ENCODE measurements around the gene GM2A.

GM2A gene

GRCh38 chr5:151293624-151294023 lies 40.6 kb downstream of the GM2A start:
- H2BK12ac ChIP-seq (ENCODE audit: low read length): no peak overlapping the region
- no peak overlapping the region for H3K4me2 ChIP-seq (ENCODE audit: insufficient read depth, low read length, poor library complexity, severe bottlenecking)
- H3K14ac ChIP-seq (ENCODE audit: low read length): no peak overlapping the region
- peaks cover 0 to 2% of the 10 kb centered on the region in 2 donors for H3K4me1 ChIP-seq (ENCODE audit: control insufficient read depth in 2 of 2, insufficient read depth in 1 of 2, low read depth in 1 of 2, low read length in 2 of 2)
- H4K91ac ChIP-seq (ENCODE audit: low read depth, low read length, poor library complexity): no peak overlapping the region
- no peaks in the 10 kb centered on the region for H3K27me3 ChIP-seq (ENCODE audit: control insufficient read depth in 3 of 3, insufficient read depth in 3 of 3, low read depth in 1 of 3, low read length in 3 of 3)
- no peak overlapping the region for H2AK5ac ChIP-seq (ENCODE audit: low read depth, low read length)
- no peak overlapping the region for H3K23ac ChIP-seq (ENCODE audit: low read depth, low read length, poor library complexity)
- no peak overlapping the region for H4K8ac ChIP-seq (ENCODE audit: low read depth, low read length)
- H3K18ac ChIP-seq (ENCODE audit: low read length): no peak overlapping the region
- no peak overlapping the region for H2BK120ac ChIP-seq (ENCODE audit: low read depth, low read length)
- no peaks in the 10 kb centered on the region for H3K9me3 ChIP-seq (replicated peaks in 1 of 2; ENCODE audit: control insufficient read depth in 2 of 2, insufficient read depth in 1 of 2, low read depth in 1 of 2, low read length in 2 of 2)
- no peak for DNase-seq (ENCODE audit: low spot score)
- H3K36me3 ChIP-seq (replicated peaks in 1 of 2; ENCODE audit: control insufficient read depth in 2 of 2, insufficient read depth in 2 of 2, low read length in 2 of 2): no peaks in the 10 kb centered on the region
- no CpG with 5 or more reads among the region's 4 CpGs for WGBS, 2 donors (ENCODE audit: extremely low coverage in 2 of 2, insufficient read length in 2 of 2, insufficient replicate concordance in 1 of 2)
- H2BK15ac ChIP-seq (ENCODE audit: low read length): no peak overlapping the region
- H2AFZ ChIP-seq (ENCODE audit: low read length): no peak overlapping the region
- no peak overlapping the region for H3K4ac ChIP-seq (ENCODE audit: low read length)
- no peaks in the 10 kb centered on the region for H3K79me1 ChIP-seq (ENCODE audit: low read depth, low read length)
- no peak overlapping the region for H3K4me3 ChIP-seq (ENCODE audit: low read length in 2 of 2)
- no peak overlapping the region for H3K9ac ChIP-seq (ENCODE audit: low read depth, low read length, poor library complexity)
- no peak overlapping the region for H3K27ac ChIP-seq (replicated peaks; ENCODE audit: low read length)
- no peak overlapping the region for H2BK5ac ChIP-seq (ENCODE audit: low read length)

DNA sequence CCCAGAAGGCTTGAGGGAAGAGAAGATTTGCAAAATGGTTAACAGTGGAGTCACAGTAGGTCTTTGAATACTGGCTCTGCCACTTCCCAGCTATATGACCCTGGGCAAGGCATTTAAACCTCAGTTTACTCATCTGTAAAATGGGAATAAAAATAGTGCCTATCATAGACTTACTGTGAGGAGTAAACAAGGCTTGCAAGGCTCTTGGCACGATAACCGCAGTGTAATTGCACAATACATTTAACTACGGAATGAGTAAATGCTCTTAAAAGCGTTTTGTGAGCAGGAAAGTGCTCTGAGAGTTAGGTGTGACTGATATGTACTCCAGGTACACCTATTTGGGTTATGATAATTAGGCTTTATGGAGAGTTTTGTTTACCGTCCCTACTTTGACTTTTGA lies 42.2 kb downstream of the GM2A start:
- no CpG with 5 or more reads among the region's 5 CpGs for WGBS, 2 donors (ENCODE audit: extremely low coverage in 2 of 2, insufficient read length in 2 of 2, insufficient replicate concordance in 1 of 2)
- H2AFZ ChIP-seq (ENCODE audit: low read length): no peak overlapping the region
- no peak overlapping the region for H4K91ac ChIP-seq (ENCODE audit: low read depth, low read length, poor library complexity)
- no peak overlapping the region for H3K14ac ChIP-seq (ENCODE audit: low read length)
- no peaks in the 10 kb centered on the region for H3K79me1 ChIP-seq (ENCODE audit: low read depth, low read length)
- H3K9ac ChIP-seq (ENCODE audit: low read depth, low read length, poor library complexity): no peak overlapping the region
- H3K4me2 ChIP-seq (ENCODE audit: insufficient read depth, low read length, poor library complexity, severe bottlenecking): no peak overlapping the region
- no peaks in the 10 kb centered on the region for H3K9me3 ChIP-seq (replicated peaks in 1 of 2; ENCODE audit: control insufficient read depth in 2 of 2, insufficient read depth in 1 of 2, low read depth in 1 of 2, low read length in 2 of 2)
- no peak overlapping the region for H3K4me3 ChIP-seq (ENCODE audit: low read length in 2 of 2)
- H3K27ac ChIP-seq (replicated peaks; ENCODE audit: low read length): no peak overlapping the region
- no peak for DNase-seq (ENCODE audit: low spot score)
- no peak overlapping the region for H2BK15ac ChIP-seq (ENCODE audit: low read length)
- H3K36me3 ChIP-seq (replicated peaks in 1 of 2; ENCODE audit: control insufficient read depth in 2 of 2, insufficient read depth in 2 of 2, low read length in 2 of 2): no peaks in the 10 kb centered on the region
- no peak overlapping the region for H4K8ac ChIP-seq (ENCODE audit: low read depth, low read length)
- H3K23ac ChIP-seq (ENCODE audit: low read depth, low read length, poor library complexity): no peak overlapping the region
- no peak overlapping the region for H3K18ac ChIP-seq (ENCODE audit: low read length)
- H2BK120ac ChIP-seq (ENCODE audit: low read depth, low read length): no peak overlapping the region
- H2AK5ac ChIP-seq (ENCODE audit: low read depth, low read length): no peak overlapping the region
- no peak overlapping the region for H3K4ac ChIP-seq (ENCODE audit: low read length)
- H2BK5ac ChIP-seq (ENCODE audit: low read length): no peak overlapping the region
- H3K4me1 ChIP-seq (ENCODE audit: control insufficient read depth in 2 of 2, insufficient read depth in 1 of 2, low read depth in 1 of 2, low read length in 2 of 2): peaks cover 0 to 2% of the 10 kb centered on the region in 2 donors
- no peak overlapping the region for H2BK12ac ChIP-seq (ENCODE audit: low read length)
- H3K27me3 ChIP-seq (ENCODE audit: control insufficient read depth in 3 of 3, insufficient read depth in 3 of 3, low read depth in 1 of 3, low read length in 3 of 3): no peaks in the 10 kb centered on the region

GRCh38 chr5:151295791-151296477 lies 42.9 kb downstream of the GM2A start:
- Histone ChIP-seq H3K4ac (ENCODE audit: low read length) (no peak overlapping the region), H3K4me2 (ENCODE audit: insufficient read depth, low read length, poor library complexity, severe bottlenecking) (no peak overlapping the region), H3K18ac (ENCODE audit: low read length) (no peak overlapping the region), H3K27ac (replicated peaks; ENCODE audit: low read length) (no peak overlapping the region), H2BK120ac (ENCODE audit: low read depth, low read length) (no peak overlapping the region), H2BK15ac (ENCODE audit: low read length) (no peak overlapping the region), H3K9me3 (replicated peaks in 1 of 2; ENCODE audit: control insufficient read depth in 2 of 2, insufficient read depth in 1 of 2, low read depth in 1 of 2, low read length in 2 of 2) (no peaks in the 10 kb centered on the region), H3K14ac (ENCODE audit: low read length) (no peak overlapping the region), H2BK5ac (ENCODE audit: low read length) (no peak overlapping the region), H2BK12ac (ENCODE audit: low read length) (no peak overlapping the region), H3K9ac (ENCODE audit: low read depth, low read length, poor library complexity) (no peak overlapping the region), H4K8ac (ENCODE audit: low read depth, low read length) (no peak overlapping the region), H2AFZ (ENCODE audit: low read length) (no peak overlapping the region), H3K4me3 (ENCODE audit: low read length in 2 of 2) (no peak overlapping the region), H4K91ac (ENCODE audit: low read depth, low read length, poor library complexity) (no peak overlapping the region), H3K36me3 (replicated peaks in 1 of 2; ENCODE audit: control insufficient read depth in 2 of 2, insufficient read depth in 2 of 2, low read length in 2 of 2) (no peaks in the 10 kb centered on the region), H3K79me1 (ENCODE audit: low read depth, low read length) (no peaks in the 10 kb centered on the region), H3K27me3 (ENCODE audit: control insufficient read depth in 3 of 3, insufficient read depth in 3 of 3, low read depth in 1 of 3, low read length in 3 of 3) (no peaks in the 10 kb centered on the region), H2AK5ac (ENCODE audit: low read depth, low read length) (no peak overlapping the region), H3K23ac (ENCODE audit: low read depth, low read length, poor library complexity) (no peak overlapping the region), H3K4me1 (ENCODE audit: control insufficient read depth in 2 of 2, insufficient read depth in 1 of 2, low read depth in 1 of 2, low read length in 2 of 2) (peaks cover 0 to 2% of the 10 kb centered on the region in 2 donors)
- DNase-seq (ENCODE audit: low spot score): no peak
- no CpG with 5 or more reads among the region's 7 CpGs for WGBS, 2 donors (ENCODE audit: extremely low coverage in 2 of 2, insufficient read length in 2 of 2, insufficient replicate concordance in 1 of 2)

- no CpG with 5 or more reads among the region's 1 CpG for WGBS, 2 donors (ENCODE audit: extremely low coverage in 2 of 2, insufficient read length in 2 of 2, insufficient replicate concordance in 1 of 2)
- H2AFZ ChIP-seq (ENCODE audit: low read length): no peak overlapping the region
- no peaks in the 10 kb centered on the region for H3K27me3 ChIP-seq (ENCODE audit: control insufficient read depth in 3 of 3, insufficient read depth in 3 of 3, low read depth in 1 of 3, low read length in 3 of 3)
- no peak overlapping the region for H2BK15ac ChIP-seq (ENCODE audit: low read length)
- H3K9ac ChIP-seq (ENCODE audit: low read depth, low read length, poor library complexity): no peak overlapping the region
- H3K36me3 ChIP-seq (replicated peaks in 1 of 2; ENCODE audit: control insufficient read depth in 2 of 2, insufficient read depth in 2 of 2, low read length in 2 of 2): no peaks in the 10 kb centered on the region
- peaks cover 0 to 2% of the 10 kb centered on the region in 2 donors for H3K4me1 ChIP-seq (ENCODE audit: control insufficient read depth in 2 of 2, insufficient read depth in 1 of 2, low read depth in 1 of 2, low read length in 2 of 2)
- H3K23ac ChIP-seq (ENCODE audit: low read depth, low read length, poor library complexity): no peak overlapping the region
- no peak overlapping the region for H3K18ac ChIP-seq (ENCODE audit: low read length)
- H3K4me2 ChIP-seq (ENCODE audit: insufficient read depth, low read length, poor library complexity, severe bottlenecking): no peak overlapping the region
- H4K91ac ChIP-seq (ENCODE audit: low read depth, low read length, poor library complexity): no peak overlapping the region
- H3K14ac ChIP-seq (ENCODE audit: low read length): no peak overlapping the region
- no peak for DNase-seq (ENCODE audit: low spot score)
- no peak overlapping the region for H3K4me3 ChIP-seq (ENCODE audit: low read length in 2 of 2)
- no peak overlapping the region for H2BK12ac ChIP-seq (ENCODE audit: low read length)
- no peaks in the 10 kb centered on the region for H3K9me3 ChIP-seq (replicated peaks in 1 of 2; ENCODE audit: control insufficient read depth in 2 of 2, insufficient read depth in 1 of 2, low read depth in 1 of 2, low read length in 2 of 2)
- no peak overlapping the region for H3K4ac ChIP-seq (ENCODE audit: low read length)
- no peak overlapping the region for H2BK5ac ChIP-seq (ENCODE audit: low read length)
- H2AK5ac ChIP-seq (ENCODE audit: low read depth, low read length): no peak overlapping the region
- no peaks in the 10 kb centered on the region for H3K79me1 ChIP-seq (ENCODE audit: low read depth, low read length)
- no peak overlapping the region for H2BK120ac ChIP-seq (ENCODE audit: low read depth, low read length)
- H4K8ac ChIP-seq (ENCODE audit: low read depth, low read length): no peak overlapping the region
- no peak overlapping the region for H3K27ac ChIP-seq (replicated peaks; ENCODE audit: low read length)
Measured at GRCh38 chr5:151296478-151296830, 43.5 kb downstream of the GM2A start.
